K562 (cell line): Measurements from ENCODE around the gene C6orf15. TPM values are rescaled to one million over a fixed set of nuclear protein-coding genes. Genes with fewer than 3 reads are reported as not detected.

Experiments
- CBX1 ChIP-seq: sonication (generic); IDR thresholded peaks from 2 replicates; pipeline ENCODE4 v1.6.1; 2016; ENCODE audit warnings: antibody characterized with exemption, low read depth, mild to moderate bottlenecking
- GATAD2B ChIP-seq: fragments of 450-650 bp; IDR thresholded peaks from 2 replicates; pipeline ENCODE4 v1.6.1; 2017; ENCODE audit warnings: mild to moderate bottlenecking, borderline replicate concordance
- HBP1 ChIP-seq: fragments of 450-650 bp; formaldehyde crosslinking; IDR thresholded peaks from 2 replicates; pipeline ENCODE4 v1.4.0; 2022; ENCODE audit warnings: missing genetic modification characterization
- JUND ChIP-seq, 2 experiments: IDR thresholded peaks; 2 replicates in 1 of 2; 3 replicates in 1 of 2; pipeline ENCODE4 v1.6.1; 2011; ENCODE audit warnings: borderline replicate concordance in 2 of 2, low read depth in 2 of 2, low read length in 2 of 2, improper control_type of control experiment in 1 of 2, missing biosample characterization in 1 of 2, missing genetic modification characterization in 1 of 2, missing genetic modification reagents in 1 of 2
- KLF6 ChIP-seq: fragments of 250-450 bp; sonication (Bioruptor Pico); IDR thresholded peaks from 2 replicates; pipeline ENCODE4 v1.4.0; 2020; ENCODE audit warnings: mild to moderate bottlenecking, moderate library complexity, borderline replicate concordance
- SMAD1 ChIP-seq: fragments of 150-350 bp; IDR thresholded peaks from 2 replicates; pipeline ENCODE4 v1.6.1; 2014; ENCODE audit warnings: low read length, low read depth; ENCODE audit not compliant: partially characterized antibody
- SUPT5H ChIP-seq: fragments of 450-650 bp; IDR thresholded peaks from 2 replicates; pipeline ENCODE4 v1.6.1; 2016
- TCF3 ChIP-seq: sonication (generic); formaldehyde crosslinking; IDR thresholded peaks from 2 replicates; pipeline ENCODE4 v1.4.0; 2020; ENCODE audit warnings: mild to moderate bottlenecking, missing genetic modification reagents
- TFE3 ChIP-seq: fragments of 450-650 bp; formaldehyde crosslinking; IDR thresholded peaks from 2 replicates; pipeline ENCODE4 v1.4.0; 2020; ENCODE audit warnings: mild to moderate bottlenecking, mixed read lengths
- THRAP3 ChIP-seq: fragments of 450-650 bp; IDR thresholded peaks from 2 replicates; pipeline ENCODE4 v1.6.1; 2016; ENCODE audit warnings: mild to moderate bottlenecking, inconsistent platforms, borderline replicate concordance
- TSC22D4 ChIP-seq: fragments of 450-650 bp; IDR thresholded peaks from 2 replicates; pipeline ENCODE4 v1.6.1; 2016; ENCODE audit warnings: missing genetic modification characterization, missing biosample characterization, control low read depth
- ZC3H11A ChIP-seq: IDR thresholded peaks from 2 replicates; pipeline ENCODE4 v1.6.1; 2012; ENCODE audit warnings: low read depth, low read length, improper control_type of control experiment
- ZNF165 ChIP-seq: fragments of 250-450 bp; sonication (Bioruptor Pico); IDR thresholded peaks from 2 replicates; pipeline ENCODE4 v1.4.0; 2020; ENCODE audit warnings: borderline replicate concordance
- ZNF436 ChIP-seq: fragments of 250-450, 450-650 bp; sonication (Bioruptor Pico); formaldehyde crosslinking; IDR thresholded peaks from 2 replicates; pipeline ENCODE4 v1.7.0; 2020; ENCODE audit warnings: mild to moderate bottlenecking
- polyA plus RNA-seq, 8 experiments: library from polyadenylated mRNA; depleted of rRNA in 4 of 8; stranded (reverse) in 5 of 8; unstranded in 3 of 8; fragments of >200 nt; fragmentation: Nextera tagmentation in 2 of 8; fragmentation: Illumina TruSeq in 1 of 8; extraction: Ambion mirVana in 2 of 8; extraction: Trizol in 1 of 8; gene quantifications; 2 replicates each; pipeline versions ENCODE4 v1.2.1 to v1.2.3, GENCODE V29; 2011 to 2014; ENCODE audit warnings: inconsistent platforms in 1 of 8, missing spikeins in 1 of 8
- total RNA-seq, 7 experiments: library from RNA; depleted of rRNA in 6 of 7; stranded (reverse); fragments of >200 nt in 6 of 7; fragmentation: Illumina TruSeq in 2 of 7; extraction: Trizol in 2 of 7; gene quantifications; 2 replicates each; pipeline versions ENCODE4 v1.2.1 to v1.2.3, GENCODE V29; 2011 to 2021; ENCODE audit warnings: low replicate concordance in 1 of 7
- TF ChIP-seq, protein P1 (sequence below): fragments of 250-450 bp; sonication (Bioruptor Pico); IDR thresholded peaks from 2 replicates; pipeline ENCODE4 v1.8.0; 2022; ENCODE audit warnings: inconsistent platforms, mild to moderate bottlenecking, moderate library complexity, borderline replicate concordance
- TF ChIP-seq, protein P2 (sequence below): fragments of 250-450 bp; sonication (Bioruptor Pico); IDR thresholded peaks from 2 replicates; pipeline ENCODE4 v1.8.0; 2022; ENCODE audit warnings: inconsistent platforms

Gene C6orf15
- total and polyA plus RNA-seq, 9 of the 15 experiments (the other 6 are each of a cell fraction or from before 2014, with no cell fraction given) = not detected

DNA sequence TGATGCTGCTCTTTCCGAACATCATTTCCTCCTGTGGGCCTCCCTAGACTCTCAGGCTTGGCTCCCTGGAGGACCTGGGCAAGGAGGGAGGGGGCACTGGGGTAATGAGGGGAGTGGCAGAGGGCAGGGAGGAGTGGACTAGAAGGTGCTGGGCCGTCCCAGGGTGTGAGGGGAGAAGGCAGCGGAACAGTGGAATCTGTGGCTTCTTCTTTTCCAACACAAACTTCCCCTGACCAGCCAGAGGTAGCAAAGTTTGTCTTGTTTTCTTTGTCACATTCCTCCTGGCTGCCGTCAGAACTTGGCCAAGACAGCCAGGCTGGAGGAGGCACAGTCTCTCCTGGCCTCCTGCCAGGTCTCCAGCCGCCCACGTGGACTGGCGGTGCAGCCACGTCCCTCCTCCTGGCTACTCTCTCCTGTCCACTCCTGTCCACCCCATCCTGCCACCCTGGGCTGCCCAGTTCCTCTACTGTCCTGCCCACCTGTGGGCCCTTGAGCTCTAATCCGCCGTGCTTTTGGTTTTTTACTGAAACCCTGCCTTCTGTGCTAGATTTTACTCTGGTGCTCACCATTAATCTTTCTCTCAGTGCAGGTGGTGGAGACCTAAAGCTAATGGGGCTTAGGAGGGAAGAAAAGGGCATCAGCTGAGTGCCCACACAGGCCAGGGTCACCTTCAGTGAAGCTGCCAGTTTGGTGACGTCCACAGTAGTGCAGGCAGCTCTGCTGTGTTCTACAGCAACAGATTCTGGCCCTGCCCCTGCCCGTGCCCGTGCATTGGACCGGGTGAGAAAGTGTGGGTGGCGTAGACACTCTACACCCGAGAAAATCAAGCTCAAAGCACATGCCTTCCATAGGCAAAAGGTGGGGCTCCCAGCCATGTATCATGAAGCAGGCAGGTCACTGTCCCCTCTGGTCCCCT is 10.7 kb upstream of the C6orf15 start (continued):
- TF ChIP-seq TFE3 (CRISPR knock-in tag) (no peak), CBX1 (no peak), SMAD1 (peak; percentile 40), THRAP3 (no peak), SUPT5H (no peak), ZNF436 (CRISPR knock-in tag) (no peak), ZNF165 (CRISPR knock-in tag) (no peak), JUND (IDR thresholded peaks at IDR 0.05; ENCODE audit: borderline replicate concordance, low read depth, low read length) (peak; percentile 9; the same call in 1 of the 2 replicates), JUND (tag; IDR thresholded peaks at IDR 0.05; ENCODE audit: borderline replicate concordance, low read depth, low read length) (no peak), KLF6 (CRISPR knock-in tag) (no peak), TSC22D4 (tag) (no peak), GATAD2B (no peak), TCF3 (CRISPR knock-in tag) (no peak), HBP1 (no peak), ZC3H11A (no peak)
- TF ChIP-seq, protein P1, sequence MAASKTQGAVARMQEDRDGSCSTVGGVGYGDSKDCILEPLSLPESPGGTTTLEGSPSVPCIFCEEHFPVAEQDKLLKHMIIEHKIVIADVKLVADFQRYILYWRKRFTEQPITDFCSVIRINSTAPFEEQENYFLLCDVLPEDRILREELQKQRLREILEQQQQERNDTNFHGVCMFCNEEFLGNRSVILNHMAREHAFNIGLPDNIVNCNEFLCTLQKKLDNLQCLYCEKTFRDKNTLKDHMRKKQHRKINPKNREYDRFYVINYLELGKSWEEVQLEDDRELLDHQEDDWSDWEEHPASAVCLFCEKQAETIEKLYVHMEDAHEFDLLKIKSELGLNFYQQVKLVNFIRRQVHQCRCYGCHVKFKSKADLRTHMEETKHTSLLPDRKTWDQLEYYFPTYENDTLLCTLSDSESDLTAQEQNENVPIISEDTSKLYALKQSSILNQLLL (CRISPR knock-in tag) = no peak
- TF ChIP-seq, protein P2, sequence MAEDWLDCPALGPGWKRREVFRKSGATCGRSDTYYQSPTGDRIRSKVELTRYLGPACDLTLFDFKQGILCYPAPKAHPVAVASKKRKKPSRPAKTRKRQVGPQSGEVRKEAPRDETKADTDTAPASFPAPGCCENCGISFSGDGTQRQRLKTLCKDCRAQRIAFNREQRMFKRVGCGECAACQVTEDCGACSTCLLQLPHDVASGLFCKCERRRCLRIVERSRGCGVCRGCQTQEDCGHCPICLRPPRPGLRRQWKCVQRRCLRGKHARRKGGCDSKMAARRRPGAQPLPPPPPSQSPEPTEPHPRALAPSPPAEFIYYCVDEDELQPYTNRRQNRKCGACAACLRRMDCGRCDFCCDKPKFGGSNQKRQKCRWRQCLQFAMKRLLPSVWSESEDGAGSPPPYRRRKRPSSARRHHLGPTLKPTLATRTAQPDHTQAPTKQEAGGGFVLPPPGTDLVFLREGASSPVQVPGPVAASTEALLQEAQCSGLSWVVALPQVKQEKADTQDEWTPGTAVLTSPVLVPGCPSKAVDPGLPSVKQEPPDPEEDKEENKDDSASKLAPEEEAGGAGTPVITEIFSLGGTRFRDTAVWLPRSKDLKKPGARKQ = no peak
